HepG2 (cell line): Measurements from ENCODE around the gene DHRS13. TPM values are rescaled to one million over a fixed set of nuclear protein-coding genes. Genes with fewer than 3 reads are reported as not detected.

ENCODE experiments used
- EP300 ChIP-seq, 3 experiments: sonication (generic) in 1 of 3; formaldehyde crosslinking in 1 of 3; IDR thresholded peaks; 2 replicates each; pipeline versions ENCODE4 v1.5.1 to v1.6.1; 2011 to 2020; ENCODE audit warnings: low read depth in 2 of 3, low read length in 2 of 3, borderline replicate concordance in 1 of 3, improper control_type of control experiment in 1 of 3, mild to moderate bottlenecking in 1 of 3, missing genetic modification reagents in 1 of 3, moderate library complexity in 1 of 3
- FOXP1 ChIP-seq, 2 experiments: fragments of 450-650 bp in 1 of 2; IDR thresholded peaks; 2 replicates each; pipeline ENCODE4 v1.6.1; 2017 to 2018; ENCODE audit warnings: antibody characterized with exemption in 1 of 2
- HNRNPH1 ChIP-seq: fragments of 200-400 bp; formaldehyde crosslinking; optimal IDR thresholded peaks from 2 replicates; pipeline ENCODE3; 2017; ENCODE audit warnings: mild to moderate bottlenecking, low read depth, low read length
- MTF1 ChIP-seq: sonication (generic); formaldehyde crosslinking; IDR thresholded peaks from 2 replicates; pipeline ENCODE4 v1.5.0; 2020; ENCODE audit warnings: missing genetic modification reagents
- RBM22 ChIP-seq: fragments of 200-400 bp; formaldehyde crosslinking; optimal IDR thresholded peaks from 2 replicates; pipeline ENCODE3; 2017; ENCODE audit warnings: mild to moderate bottlenecking, low read length, moderate library complexity
- SAP130 ChIP-seq: IDR thresholded peaks from 2 replicates; pipeline ENCODE4 v1.6.1; 2016; ENCODE audit warnings: low read depth
- SP5 ChIP-seq: IDR thresholded peaks from 2 replicates; pipeline ENCODE4 v1.6.1; 2016; ENCODE audit warnings: low read depth, borderline replicate concordance
- ZNF329 ChIP-seq: sonication (generic); formaldehyde crosslinking; IDR thresholded peaks from 2 replicates; pipeline ENCODE4 v1.9.0; 2021; ENCODE audit warnings: low read depth, mild to moderate bottlenecking, missing genetic modification reagents
- polyA plus RNA-seq, 8 experiments: library from polyadenylated mRNA; depleted of rRNA in 3 of 8; stranded (reverse) in 7 of 8; unstranded in 1 of 8; fragments of >200 nt; fragmentation: Illumina TruSeq in 4 of 8; extraction: Trizol in 4 of 8; gene quantifications; 2 replicates each; pipeline versions ENCODE4 v1.2.1 to v1.2.3, GENCODE V29; 2011 to 2016; ENCODE audit warnings: low read depth in 4 of 8, missing spikeins in 1 of 8, mixed read lengths in 1 of 8; ENCODE audit not compliant: insufficient read depth in 1 of 8
- total RNA-seq, 5 experiments: library from RNA; depleted of rRNA; stranded (reverse); fragments of >200 nt; fragmentation: Illumina TruSeq; extraction: Trizol; gene quantifications; 2 replicates each; pipeline ENCODE4 v1.2.3, GENCODE V29; 2016; ENCODE audit warnings: low read depth in 1 of 5
- TF ChIP-seq, protein P1 (sequence below): sonication (generic); formaldehyde crosslinking; IDR thresholded peaks from 2 replicates; pipeline ENCODE4 v1.5.1; 2020; ENCODE audit warnings: mild to moderate bottlenecking, missing genetic modification reagents
- TF ChIP-seq, protein P2 (sequence below): sonication (generic); formaldehyde crosslinking; IDR thresholded peaks from 2 replicates; pipeline ENCODE4 v1.5.0; 2020; ENCODE audit warnings: mild to moderate bottlenecking, low read depth, missing genetic modification reagents, borderline replicate concordance
- TF ChIP-seq, protein P3 (sequence below): sonication (generic); formaldehyde crosslinking; IDR thresholded peaks from 2 replicates; pipeline ENCODE4 v1.5.0; 2020; ENCODE audit warnings: mild to moderate bottlenecking, missing genetic modification reagents
- TF ChIP-seq, protein P4 (sequence below): sonication (generic); formaldehyde crosslinking; conservative IDR thresholded peaks from 2 replicates; pipeline ENCODE4 v1.8.0; 2022; ENCODE audit warnings: low read depth, missing genetic modification reagents
- TF ChIP-seq, protein P5 (sequence below): sonication (generic); formaldehyde crosslinking; IDR thresholded peaks from 2 replicates; pipeline ENCODE4 v1.4.0; 2020; ENCODE audit warnings: mild to moderate bottlenecking, missing genetic modification reagents
- TF ChIP-seq, protein P6 (sequence below): sonication (generic); formaldehyde crosslinking; IDR thresholded peaks from 2 replicates; pipeline ENCODE4 v1.8.0; 2023; ENCODE audit warnings: mild to moderate bottlenecking, missing genetic modification reagents

Gene DHRS13
- total and polyA plus RNA-seq, 2 of the 13 experiments (the other 11 are each of a cell fraction or from before 2014, with no cell fraction given), result 11.8 to 12.6 TPM

DNA sequence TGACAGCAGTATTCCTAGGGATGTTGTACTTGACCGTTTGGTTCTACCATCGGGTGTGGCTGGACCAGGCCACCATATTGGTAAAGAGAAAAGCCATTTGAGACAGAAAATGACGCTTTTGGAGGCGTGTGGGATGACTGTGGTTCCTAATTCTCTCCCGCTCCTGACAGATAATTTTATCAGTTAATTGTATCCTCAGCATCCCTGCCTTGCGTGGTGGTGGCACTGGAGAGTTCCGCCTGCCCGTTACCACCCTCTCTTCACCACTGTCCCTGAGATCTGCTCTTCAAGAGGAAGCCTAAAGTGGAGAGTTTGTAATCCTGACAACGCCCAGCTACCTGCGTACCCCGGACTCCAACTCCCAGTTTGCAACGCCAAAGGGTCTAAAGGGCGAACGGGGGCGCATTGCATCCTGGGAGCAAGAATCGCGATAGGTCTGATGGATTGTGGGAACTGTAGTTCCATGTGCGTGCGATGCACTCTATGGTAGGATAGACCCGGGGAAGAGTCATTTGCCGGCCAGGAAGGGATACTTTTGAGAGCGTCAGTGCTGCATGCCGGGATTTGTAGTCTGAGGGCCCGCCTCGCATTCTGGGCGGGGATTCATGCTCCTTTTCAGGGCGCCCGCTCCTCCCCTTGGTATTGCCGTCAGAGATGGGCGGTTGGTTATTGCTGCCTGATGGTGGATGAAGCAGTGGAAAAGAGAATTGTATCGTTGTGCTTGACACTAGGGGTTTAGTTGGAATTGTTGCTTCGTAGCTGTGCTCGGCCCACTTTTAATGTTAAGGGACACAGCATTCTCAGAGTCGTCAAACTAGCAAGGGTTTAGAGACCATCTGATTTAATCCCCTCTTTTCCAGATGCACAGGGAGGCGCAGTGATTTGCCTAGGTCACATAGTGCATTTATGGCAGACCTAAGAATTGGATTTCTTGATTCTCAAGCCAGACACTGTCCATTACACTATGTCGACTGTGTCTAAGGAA, 49.4 kb upstream of the DHRS13 start (continued):
- TF ChIP-seq, protein P1, sequence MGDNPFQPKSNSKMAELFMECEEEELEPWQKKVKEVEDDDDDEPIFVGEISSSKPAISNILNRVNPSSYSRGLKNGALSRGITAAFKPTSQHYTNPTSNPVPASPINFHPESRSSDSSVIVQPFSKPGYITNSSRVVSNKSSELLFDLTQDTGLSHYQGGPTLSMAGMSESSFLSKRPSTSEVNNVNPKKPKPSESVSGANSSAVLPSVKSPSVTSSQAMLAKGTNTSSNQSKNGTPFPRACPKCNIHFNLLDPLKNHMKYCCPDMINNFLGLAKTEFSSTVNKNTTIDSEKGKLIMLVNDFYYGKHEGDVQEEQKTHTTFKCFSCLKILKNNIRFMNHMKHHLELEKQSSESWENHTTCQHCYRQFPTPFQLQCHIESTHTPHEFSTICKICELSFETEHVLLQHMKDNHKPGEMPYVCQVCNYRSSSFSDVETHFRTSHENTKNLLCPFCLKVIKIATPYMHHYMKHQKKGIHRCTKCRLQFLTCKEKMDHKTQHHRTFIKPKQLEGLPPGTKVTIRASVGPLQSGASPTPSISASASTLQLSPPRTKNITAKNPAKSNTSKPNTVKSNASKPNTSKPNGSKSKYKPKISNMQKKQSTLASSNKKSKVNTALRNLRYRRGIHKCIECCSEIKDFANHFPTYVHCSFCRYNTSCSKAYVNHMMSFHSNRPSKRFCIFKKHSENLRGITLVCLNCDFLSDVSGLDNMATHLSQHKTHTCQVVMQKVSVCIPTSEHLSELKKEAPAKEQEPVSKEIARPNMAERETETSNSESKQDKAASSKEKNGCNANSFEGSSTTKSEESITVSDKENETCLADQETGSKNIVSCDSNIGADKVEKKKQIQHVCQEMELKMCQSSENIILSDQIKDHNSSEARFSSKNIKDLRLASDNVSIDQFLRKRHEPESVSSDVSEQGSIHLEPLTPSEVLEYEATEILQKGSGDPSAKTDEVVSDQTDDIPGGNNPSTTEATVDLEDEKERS (CRISPR knock-in tag), result peak; percentile 17; the same call in 1 of the 2 replicates
- TF ChIP-seq, protein P2, sequence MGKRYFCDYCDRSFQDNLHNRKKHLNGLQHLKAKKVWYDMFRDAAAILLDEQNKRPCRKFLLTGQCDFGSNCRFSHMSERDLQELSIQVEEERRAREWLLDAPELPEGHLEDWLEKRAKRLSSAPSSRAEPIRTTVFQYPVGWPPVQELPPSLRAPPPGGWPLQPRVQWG (CRISPR knock-in tag), result no peak
- TF ChIP-seq, protein P3, sequence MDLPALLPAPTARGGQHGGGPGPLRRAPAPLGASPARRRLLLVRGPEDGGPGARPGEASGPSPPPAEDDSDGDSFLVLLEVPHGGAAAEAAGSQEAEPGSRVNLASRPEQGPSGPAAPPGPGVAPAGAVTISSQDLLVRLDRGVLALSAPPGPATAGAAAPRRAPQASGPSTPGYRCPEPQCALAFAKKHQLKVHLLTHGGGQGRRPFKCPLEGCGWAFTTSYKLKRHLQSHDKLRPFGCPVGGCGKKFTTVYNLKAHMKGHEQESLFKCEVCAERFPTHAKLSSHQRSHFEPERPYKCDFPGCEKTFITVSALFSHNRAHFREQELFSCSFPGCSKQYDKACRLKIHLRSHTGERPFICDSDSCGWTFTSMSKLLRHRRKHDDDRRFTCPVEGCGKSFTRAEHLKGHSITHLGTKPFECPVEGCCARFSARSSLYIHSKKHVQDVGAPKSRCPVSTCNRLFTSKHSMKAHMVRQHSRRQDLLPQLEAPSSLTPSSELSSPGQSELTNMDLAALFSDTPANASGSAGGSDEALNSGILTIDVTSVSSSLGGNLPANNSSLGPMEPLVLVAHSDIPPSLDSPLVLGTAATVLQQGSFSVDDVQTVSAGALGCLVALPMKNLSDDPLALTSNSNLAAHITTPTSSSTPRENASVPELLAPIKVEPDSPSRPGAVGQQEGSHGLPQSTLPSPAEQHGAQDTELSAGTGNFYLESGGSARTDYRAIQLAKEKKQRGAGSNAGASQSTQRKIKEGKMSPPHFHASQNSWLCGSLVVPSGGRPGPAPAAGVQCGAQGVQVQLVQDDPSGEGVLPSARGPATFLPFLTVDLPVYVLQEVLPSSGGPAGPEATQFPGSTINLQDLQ (CRISPR knock-in tag), result no peak
- TF ChIP-seq SP5 (CRISPR knock-in tag) (peak; percentile 27), SAP130 (CRISPR knock-in tag) (peak; percentile 94), FOXP1 (IDR thresholded peaks at IDR 0.05) (no peak), FOXP1 (CRISPR knock-in tag; IDR thresholded peaks at IDR 0.05) (no peak), HNRNPH1 (no peak), MTF1 (CRISPR knock-in tag) (no peak), ZNF329 (CRISPR knock-in tag) (no peak), RBM22 (peak; percentile 76), EP300 (IDR thresholded peaks at IDR 0.05; ENCODE audit: low read depth in 2 of 2, low read length in 2 of 2) (peak in 1 of 2 experiments; percentile 33; a peak in 1 of 4 replicates), EP300 (CRISPR knock-in tag; IDR thresholded peaks at IDR 0.05; ENCODE audit: borderline replicate concordance) (no peak)
- TF ChIP-seq, protein P4, sequence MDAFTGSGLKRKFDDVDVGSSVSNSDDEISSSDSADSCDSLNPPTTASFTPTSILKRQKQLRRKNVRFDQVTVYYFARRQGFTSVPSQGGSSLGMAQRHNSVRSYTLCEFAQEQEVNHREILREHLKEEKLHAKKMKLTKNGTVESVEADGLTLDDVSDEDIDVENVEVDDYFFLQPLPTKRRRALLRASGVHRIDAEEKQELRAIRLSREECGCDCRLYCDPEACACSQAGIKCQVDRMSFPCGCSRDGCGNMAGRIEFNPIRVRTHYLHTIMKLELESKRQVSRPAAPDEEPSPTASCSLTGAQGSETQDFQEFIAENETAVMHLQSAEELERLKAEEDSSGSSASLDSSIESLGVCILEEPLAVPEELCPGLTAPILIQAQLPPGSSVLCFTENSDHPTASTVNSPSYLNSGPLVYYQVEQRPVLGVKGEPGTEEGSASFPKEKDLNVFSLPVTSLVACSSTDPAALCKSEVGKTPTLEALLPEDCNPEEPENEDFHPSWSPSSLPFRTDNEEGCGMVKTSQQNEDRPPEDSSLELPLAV (CRISPR knock-in tag), result no peak
- TF ChIP-seq, protein P5, sequence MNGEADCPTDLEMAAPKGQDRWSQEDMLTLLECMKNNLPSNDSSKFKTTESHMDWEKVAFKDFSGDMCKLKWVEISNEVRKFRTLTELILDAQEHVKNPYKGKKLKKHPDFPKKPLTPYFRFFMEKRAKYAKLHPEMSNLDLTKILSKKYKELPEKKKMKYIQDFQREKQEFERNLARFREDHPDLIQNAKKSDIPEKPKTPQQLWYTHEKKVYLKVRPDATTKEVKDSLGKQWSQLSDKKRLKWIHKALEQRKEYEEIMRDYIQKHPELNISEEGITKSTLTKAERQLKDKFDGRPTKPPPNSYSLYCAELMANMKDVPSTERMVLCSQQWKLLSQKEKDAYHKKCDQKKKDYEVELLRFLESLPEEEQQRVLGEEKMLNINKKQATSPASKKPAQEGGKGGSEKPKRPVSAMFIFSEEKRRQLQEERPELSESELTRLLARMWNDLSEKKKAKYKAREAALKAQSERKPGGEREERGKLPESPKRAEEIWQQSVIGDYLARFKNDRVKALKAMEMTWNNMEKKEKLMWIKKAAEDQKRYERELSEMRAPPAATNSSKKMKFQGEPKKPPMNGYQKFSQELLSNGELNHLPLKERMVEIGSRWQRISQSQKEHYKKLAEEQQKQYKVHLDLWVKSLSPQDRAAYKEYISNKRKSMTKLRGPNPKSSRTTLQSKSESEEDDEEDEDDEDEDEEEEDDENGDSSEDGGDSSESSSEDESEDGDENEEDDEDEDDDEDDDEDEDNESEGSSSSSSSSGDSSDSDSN, result peak; percentile 58; the same call in 1 of the 2 replicates
- TF ChIP-seq, protein P6, sequence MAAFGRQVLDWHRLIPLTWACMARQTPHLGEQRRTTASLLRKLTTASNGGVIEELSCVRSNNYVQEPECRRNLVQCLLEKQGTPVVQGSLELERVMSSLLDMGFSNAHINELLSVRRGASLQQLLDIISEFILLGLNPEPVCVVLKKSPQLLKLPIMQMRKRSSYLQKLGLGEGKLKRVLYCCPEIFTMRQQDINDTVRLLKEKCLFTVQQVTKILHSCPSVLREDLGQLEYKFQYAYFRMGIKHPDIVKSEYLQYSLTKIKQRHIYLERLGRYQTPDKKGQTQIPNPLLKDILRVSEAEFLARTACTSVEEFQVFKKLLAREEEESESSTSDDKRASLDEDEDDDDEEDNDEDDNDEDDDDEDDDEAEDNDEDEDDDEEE, result no peak
